ENCODE measurements around the gene TRAF7. TPM values are rescaled to one million over a fixed set of nuclear protein-coding genes. Genes with fewer than 3 reads are reported as not detected.

Gene TRAF7
- total RNA-seq, 1 experiment from 2014 or later, result 69.0 TPM

GRCh38 chr16:2165861-2166260, 10.3 kb downstream of the TRAF7 start:
- DNase-seq (ENCODE audit: low read depth), result no peak

- no peak for DNase-seq (ENCODE audit: low read depth)
Measured at GRCh38 chr16:2166263-2167067, 10.9 kb downstream of the TRAF7 start.

- no peak for DNase-seq (ENCODE audit: low read depth)
Measured at GRCh38 chr16:2167068-2167638, 11.6 kb downstream of the TRAF7 start.

GRCh38 chr16:2170080-2170479, 14.5 kb downstream of the TRAF7 start:
- no peak for DNase-seq (ENCODE audit: low read depth)

- DNase-seq (ENCODE audit: low read depth), result no peak
Measured at GRCh38 chr16:2170587-2171435, 15.2 kb downstream of the TRAF7 start.

GRCh38 chr16:2171601-2172178, 16.1 kb downstream of the TRAF7 start:
- no peak for DNase-seq (ENCODE audit: low read depth)

- no peak for DNase-seq (ENCODE audit: low read depth)
Measured at GRCh38 chr16:2172688-2173335, 17.2 kb downstream of the TRAF7 start.

GRCh38 chr16:2173366-2173765, 17.8 kb downstream of the TRAF7 start:
- DNase-seq (ENCODE audit: low read depth), result no peak

- no peak for DNase-seq (ENCODE audit: low read depth)
Measured at GRCh38 chr16:2173916-2174315, 18.3 kb downstream of the TRAF7 start.

GRCh38 chr16:2174396-2175131, 19.0 kb downstream of the TRAF7 start:
- DNase-seq (ENCODE audit: low read depth), result no peak

GRCh38 chr16:2175454-2175853, 19.9 kb downstream of the TRAF7 start:
- no peak for DNase-seq (ENCODE audit: low read depth)

- no peak for DNase-seq (ENCODE audit: low read depth)
Measured at GRCh38 chr16:2176047-2176446, 20.5 kb downstream of the TRAF7 start.

- no peak for DNase-seq (ENCODE audit: low read depth)
Measured at GRCh38 chr16:2177101-2177500, 21.5 kb downstream of the TRAF7 start.

- DNase-seq (ENCODE audit: low read depth), result no peak
Measured at GRCh38 chr16:2177561-2177960, 22.0 kb downstream of the TRAF7 start.

- DNase-seq (ENCODE audit: low read depth), result no peak
Measured at GRCh38 chr16:2178321-2179106, 22.9 kb downstream of the TRAF7 start.

GRCh38 chr16:2179107-2179501, 23.5 kb downstream of the TRAF7 start:
- DNase-seq (ENCODE audit: low read depth), result no peak

- DNase-seq (ENCODE audit: low read depth), result no peak
Measured at GRCh38 chr16:2179576-2179975, 24.0 kb downstream of the TRAF7 start.

- no peak for DNase-seq (ENCODE audit: low read depth)
Measured at GRCh38 chr16:2180461-2180860, 24.9 kb downstream of the TRAF7 start.

- no peak for DNase-seq (ENCODE audit: low read depth)
Measured at GRCh38 chr16:2180962-2181923, 25.7 kb downstream of the TRAF7 start.
